OCI-M2 (cell line): Measurements from ENCODE around the gene SF3A2.

Experiments
- DNase-seq: peaks from one replicate; lab custom pipeline; 2025; ENCODE audit not compliant: unreplicated experiment; lab: John Stamatoyannopoulos, UW

The SF3A2 gene

DNA sequence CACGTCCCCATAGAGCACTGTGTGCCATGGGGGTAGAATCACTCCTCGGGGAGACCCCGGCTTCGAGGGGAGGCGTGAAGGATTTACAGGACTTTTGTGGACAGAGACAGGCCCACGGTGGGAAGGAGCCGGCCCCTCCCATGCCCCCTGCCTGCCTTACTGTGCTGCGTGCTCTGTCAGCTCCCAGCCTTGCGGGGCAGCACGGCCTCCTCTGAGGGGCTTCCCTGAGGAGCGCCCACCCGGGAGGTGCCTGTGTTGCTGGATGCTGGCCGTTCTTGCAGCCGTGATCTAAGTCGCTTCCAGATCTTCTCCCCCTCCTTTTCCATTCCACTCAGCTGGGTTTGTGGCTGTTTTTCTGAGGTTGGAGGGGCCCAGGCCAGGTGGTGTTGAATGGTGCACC is 29.6 kb upstream of the SF3A2 start:
- DNase-seq: no peak

DNA sequence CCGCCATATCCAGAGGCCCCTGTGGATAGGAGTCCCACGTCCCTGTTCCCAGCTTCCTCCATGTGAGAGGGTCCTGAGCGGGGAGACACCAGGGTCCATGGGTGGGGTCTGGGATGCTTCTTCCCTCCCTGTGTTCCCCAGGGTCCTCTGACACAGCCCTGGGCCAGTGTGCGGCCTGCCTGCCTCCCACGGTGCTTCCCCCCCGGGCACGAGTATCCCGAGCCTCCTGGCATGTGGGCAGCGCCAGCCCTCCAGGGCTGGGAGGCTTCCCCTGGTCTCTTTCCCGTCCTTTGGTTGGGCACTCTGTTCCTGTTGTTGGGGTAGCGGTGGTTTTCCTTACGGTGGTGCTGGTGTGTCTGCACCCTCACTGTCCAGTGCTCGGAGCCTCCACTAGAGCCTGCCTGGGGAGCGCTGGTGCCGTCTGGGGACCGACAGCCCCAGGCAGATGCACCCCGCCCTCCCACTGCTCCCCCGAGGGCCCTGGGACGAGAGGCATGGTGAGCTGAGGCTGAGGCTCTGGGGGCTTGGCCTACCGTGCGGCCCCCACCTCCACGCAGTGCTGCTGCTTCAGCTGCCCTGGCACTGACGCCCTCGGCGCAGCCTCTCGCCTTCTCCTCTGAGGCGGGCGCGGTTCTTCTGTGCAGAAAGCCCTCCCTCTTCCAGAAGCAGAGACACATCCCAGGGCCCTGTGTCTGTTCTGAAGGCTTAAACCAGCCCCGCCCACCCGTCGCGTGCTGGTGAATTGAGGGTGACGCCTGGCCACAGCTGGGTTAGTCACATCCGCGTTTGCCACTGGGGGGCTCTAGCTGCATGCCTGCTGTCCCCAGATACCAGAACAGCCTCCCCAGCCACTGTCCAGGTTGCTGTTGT is 28.4 kb upstream of the SF3A2 start:
- DNase-seq: no peak

DNA sequence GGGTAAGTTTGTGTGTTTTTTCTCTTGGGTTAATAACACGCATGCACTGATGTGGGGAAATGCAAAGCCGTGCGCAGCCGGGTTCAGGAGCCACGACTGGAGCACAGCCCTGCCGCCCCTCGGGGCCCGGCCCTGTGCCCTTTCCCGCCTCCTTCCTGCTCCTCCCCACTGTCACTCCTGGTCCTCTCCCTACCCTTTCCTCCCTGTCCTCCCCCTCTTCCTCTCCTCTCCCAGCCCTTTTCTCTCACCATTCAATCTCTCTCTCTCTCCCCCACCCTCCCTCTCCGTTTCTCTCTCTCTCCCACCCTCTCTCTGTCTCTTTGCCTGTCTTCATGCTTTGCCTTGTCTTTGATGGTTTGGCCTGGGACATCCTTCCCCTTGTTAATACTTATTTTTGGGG is 27.6 kb upstream of the SF3A2 start:
- no peak for DNase-seq

DNA sequence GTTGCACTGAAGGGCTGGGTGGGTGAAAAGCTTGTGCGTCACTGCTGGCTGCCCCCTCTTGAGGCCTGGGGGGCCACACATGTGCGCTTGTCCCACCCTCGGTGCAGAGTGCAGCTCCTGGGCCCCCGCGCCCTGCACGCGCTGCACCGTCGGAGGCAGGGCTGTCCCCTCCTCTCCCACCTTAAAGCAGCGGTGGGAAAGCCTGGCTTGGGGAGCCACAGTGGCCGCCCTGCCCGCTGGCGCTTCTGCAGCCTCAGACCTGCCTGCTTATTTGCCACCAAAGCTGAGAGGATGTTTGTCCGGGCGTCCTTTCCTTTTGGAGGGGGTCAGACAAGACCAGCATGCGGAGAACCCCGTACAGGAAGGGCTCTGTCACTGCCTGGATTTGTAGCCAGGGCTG is 27.2 kb upstream of the SF3A2 start:
- DNase-seq: no peak

DNA sequence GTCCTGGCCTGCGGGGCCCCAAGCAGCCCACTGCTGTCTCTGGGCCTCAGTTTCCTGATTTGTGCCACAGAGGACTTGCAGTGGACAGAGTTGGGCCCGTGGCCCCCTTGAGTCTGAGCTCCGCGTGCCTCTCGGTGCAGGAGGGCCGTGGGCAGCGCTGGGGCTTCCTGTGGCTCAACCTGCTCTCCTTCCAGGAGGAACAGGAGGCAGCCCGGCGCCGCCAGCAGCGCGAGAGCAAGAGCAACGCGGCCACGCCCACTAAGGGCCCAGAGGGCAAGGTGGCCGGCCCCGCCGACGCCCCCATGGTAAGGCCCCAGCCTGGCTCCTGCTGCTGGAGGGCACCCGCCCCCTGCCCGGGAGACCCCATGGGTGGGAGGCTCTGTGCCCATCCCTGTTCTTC is 26.4 kb upstream of the SF3A2 start:
- DNase-seq: no peak

DNA sequence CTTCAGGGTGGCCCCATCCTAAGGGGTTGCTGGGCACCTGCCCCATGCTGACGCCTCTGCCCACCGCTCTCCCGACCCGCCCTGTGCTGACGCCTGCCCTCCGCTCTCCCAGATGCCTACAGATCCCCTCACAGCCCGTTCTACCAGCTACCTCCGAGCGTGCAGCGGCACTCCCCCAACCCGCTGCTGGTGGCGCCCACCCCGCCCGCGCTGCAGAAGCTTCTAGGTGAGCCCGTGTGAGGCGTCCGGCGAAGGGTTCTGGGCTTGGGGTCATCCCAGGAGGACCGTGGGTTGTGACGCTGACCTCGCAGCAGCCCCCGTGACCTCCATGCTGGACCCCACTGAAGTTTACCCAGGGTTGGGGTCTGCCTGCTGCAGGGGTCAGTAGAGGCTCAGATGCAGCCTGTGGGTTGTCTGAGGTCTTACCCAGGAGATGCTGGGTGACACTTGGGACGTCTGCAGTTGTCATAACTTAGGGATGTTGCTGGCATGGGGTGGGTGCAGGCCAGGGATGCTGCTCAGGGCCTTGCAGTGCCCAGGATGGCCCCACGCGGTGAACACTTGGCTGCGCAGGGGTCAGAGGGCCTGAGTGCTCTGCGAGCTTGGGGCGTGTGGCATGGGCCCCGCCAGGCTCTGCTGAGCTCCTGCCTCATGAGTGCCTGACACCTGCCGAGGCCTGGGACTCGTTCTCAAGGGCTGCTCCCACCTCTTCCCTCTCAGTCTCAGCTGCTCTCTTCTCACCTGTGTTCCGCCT is 25.5 kb upstream of the SF3A2 start:
- DNase-seq: no peak

DNA sequence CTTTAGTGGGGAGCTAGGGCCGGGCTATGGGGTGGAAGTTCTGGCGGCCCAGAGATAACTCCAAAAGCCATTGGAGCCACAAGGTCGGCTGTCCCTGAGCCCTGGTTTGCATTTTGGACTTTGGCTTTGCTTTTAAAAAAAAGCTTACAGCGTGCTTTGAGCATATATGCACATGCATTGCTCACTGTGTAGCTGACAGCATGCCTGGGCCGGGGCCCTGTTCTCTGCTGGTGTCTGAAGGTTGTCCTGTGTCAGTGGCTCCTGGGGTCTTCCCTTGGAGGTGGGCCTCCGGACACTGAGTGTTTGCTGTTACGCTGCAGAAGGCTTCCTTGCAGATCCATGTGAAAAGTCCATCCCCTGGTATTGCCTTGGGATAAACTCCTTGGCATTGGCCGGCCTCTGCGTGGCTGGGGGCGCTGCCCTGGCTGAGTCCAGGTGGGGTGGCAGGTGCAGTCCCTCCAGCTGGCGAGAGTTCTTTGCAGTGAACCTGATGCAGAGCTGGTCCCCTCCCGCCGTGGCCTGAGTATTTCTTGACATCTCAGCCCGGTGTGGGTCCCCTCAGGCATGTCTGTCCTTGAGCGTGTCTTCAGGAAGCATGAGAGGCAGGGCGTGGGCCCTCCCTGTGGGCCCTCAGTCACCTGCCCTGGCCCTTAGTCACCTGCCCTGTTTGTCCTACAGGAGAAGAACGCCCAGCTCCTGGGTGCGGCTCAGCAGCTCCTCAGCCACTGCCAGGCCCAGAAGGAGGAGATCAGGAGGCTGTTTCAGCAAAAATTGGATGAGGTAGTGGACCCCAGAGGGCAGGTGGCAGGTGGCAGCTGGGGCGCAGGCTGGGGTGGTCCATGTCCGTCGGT is 23.5 kb upstream of the SF3A2 start:
- DNase-seq: no peak

DNA sequence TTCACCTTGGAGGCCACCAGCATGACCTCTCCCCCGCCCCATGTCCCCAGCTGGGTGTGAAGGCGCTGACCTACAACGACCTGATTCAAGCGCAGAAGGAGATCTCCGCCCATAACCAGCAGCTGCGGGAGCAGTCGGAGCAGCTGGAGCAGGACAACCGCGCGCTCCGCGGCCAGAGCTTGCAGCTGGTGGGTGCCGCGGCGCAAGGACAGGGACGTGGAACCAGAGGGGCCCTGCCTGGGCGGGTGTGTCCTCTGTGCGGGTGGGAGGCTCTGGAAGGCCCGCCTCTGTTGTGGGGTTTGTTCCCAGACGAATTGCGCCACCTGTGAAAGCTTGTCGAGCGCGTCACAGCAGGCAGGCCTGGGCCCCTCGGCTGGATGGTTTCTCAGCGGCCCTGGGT is 22.8 kb upstream of the SF3A2 start:
- no peak for DNase-seq

DNA sequence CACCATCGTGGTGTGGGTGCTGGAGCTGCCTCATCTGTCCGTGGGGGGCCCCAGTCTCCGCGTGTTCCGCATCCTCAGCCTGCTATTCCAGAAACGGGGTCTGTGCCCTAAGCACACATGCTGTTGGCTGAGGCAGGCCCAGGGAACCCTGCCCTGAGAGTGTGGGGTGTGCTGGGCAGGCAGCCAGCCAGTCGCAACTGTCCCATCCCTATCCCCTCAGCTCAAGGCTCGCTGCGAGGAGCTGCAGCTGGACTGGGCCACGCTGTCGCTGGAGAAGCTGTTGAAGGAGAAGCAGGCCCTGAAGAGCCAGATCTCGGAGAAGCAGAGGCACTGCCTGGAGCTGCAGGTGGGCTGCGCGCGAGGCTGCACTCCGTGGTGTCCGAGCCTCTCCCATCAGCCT is 22.4 kb upstream of the SF3A2 start:
- no peak for DNase-seq

DNA sequence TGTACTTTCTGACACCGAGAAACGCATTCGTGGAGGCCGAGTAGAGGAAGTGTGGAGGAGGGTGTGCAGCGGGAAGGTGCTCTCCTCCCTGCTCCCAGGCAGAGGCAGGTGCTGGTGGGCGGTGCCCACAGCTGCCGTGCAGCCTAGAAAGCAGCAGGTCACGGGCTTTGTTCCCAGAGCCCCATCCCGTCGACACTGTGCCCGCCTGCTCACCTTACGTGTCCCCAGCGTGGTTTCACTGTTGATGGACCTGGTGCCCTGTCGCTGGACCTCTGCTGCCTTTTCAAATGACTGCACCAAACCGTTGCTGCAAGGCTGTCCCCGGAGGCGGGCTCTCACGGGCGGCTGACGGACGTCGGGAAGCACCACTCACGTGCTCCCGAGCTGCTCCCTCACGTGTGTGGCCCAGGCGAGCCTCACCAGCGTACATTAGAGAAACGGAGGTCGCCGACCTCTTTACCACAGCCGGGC is 21.3 kb upstream of the SF3A2 start:
- no peak for DNase-seq

DNA sequence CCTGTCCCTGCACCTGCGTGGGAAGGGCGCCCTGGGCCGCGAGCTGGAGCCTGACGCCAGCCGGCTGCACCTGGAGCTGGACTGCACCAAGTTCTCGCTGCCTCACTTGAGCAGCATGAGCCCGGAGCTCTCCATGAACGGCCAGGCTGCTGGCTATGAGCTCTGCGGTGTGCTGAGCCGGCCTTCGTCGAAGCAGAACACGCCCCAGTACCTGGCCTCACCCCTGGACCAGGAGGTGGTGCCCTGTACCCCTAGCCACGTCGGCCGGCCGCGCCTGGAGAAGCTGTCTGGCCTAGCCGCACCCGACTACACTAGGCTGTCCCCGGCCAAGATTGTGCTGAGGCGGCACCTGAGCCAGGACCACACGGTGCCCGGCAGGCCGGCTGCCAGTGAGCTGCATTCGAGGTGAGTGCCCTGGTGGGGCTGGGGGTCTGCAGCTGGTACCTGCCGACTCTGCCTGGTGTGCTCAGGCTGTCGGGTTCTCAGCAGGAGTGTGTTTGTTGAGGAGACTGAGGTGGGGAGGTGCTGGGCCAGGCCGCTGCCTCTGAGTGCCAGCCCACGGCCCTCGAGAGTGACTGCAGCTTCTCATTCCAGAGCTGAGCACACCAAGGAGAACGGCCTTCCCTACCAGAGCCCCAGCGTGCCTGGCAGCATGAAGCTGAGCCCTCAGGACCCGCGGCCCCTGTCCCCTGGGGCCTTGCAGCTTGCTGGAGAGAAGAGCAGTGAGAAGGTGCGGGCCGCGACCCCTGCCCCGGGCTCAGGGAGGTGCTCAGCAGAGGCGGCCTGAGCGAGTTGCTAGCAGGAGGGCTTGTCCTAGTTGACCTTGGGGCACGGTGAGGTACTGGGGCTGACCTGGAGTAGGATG is 20.0 kb upstream of the SF3A2 start:
- no peak for DNase-seq

DNA sequence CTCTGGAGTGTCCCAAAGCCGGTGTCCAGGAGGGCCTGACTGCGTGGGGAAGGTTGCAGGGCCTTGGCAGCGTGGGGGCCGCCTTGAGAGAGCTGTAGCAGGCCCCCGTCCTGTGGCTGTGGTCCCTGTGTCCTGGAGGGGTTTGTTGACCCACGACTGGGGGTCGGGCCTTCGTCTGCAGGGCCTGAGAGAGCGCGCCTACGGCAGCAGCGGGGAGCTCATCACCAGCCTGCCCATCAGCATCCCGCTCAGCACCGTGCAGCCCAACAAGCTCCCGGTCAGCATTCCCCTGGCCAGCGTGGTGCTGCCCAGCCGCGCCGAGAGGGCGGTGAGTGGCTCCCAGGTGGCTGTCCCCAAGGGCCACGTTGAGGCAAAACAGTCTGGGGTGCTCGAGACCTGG is 19.0 kb upstream of the SF3A2 start:
- DNase-seq: no peak

DNA sequence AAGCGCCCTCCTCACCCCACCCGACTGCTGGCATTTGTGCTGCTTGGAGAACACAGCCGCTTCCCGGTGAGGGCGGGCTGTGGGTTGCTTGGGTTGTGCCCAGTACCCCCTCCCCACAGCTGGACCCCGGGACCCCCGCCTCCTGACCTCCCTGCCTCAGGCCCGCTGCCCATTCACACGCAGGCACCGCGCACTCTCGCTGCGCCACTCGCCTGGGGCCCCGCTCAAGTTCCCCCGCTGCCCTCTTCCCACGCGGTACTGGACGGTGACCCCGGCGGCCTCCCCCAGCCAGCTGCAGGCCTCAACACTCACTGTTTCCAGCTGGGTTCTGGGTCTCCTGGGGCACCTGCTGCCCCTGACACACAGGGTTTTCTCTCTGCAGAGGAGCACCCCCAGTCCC is 16.9 kb upstream of the SF3A2 start:
- DNase-seq: no peak

DNA sequence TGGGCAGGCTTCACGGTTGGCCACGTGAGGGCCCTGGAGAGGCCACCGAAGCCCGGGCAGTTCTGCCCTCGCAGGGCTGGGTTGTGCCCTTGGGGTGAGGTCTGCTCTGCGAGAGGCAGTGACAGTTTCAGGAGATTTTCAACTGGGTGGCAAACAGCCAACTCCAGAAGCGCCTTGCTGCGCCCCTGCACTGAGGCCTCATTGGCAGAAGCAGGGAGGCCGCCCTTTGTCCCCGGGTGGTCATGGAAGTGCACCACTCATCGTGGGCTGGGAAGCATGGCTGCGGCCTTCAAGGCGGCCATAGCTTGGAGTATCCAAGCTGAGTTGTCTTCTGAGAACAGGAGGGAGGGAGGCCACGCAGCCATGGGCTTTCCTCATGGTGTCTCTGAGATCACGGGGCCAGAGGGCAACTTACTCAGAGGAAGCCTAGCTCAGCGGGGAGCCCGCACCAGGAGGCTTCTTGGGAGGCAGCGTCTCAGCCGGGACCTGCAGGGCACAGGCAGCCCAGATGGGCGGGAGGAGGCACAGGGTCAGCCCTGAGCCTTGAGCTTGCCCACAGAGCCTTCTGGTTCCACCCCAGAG is 15.3 kb upstream of the SF3A2 start:
- no peak for DNase-seq

DNA sequence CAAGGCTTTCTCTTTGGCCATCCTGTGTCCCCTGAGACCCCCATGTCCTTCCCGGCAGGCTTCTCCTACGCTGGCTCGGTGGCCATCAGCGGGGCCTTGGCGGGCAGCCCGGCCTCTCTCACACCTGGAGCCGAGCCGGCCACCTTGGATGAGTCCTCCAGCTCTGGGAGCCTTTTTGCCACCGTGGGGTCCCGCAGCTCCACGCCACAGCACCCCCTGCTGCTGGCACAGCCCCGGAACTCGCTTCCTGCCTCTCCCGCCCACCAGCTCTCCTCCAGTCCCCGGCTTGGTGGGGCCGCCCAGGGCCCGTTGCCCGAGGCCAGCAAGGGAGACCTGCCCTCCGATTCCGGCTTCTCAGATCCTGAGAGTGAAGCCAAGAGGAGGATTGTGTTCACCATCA is 14.7 kb upstream of the SF3A2 start:
- DNase-seq: no peak

DNA sequence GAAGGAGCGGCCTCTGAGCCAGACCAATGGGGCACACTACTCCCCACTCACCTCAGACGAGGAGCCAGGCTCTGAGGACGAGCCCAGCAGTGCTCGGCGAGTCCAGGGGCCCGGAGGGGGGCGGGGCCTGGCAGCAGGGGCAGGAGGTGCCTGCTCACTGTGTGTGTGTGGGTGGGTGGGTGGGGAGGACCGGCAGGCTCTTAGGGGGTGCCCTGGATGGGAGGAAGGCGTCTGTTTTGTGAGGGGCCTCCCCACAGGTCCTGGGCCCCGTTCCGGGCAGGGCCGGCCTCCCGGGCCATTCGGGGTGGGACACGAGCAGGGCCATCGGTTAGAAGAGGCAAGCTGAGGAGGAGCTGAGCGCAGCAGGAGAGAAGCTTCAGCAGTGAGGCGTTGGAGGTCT is 13.2 kb upstream of the SF3A2 start:
- no peak for DNase-seq

DNA sequence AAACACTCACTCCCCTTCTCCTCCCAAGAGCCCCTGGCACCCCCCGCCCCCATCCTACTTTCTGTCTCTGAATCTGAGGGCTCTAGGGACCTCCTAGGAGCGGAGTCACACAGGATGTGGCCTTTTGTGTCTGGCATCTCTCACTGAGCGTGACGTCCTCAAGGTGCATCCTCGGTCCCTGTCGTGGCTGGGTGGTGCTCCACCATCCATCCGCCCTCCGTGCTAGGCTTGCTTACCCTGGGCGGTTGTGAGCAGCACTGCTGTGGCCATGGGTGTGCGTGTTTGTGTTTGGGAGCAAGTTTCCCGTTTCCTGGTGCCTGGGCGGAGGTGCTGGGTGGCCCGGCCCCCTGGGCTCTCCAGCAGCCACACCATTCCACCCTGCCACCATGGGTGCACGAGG is 12.7 kb upstream of the SF3A2 start:
- no peak for DNase-seq

DNA sequence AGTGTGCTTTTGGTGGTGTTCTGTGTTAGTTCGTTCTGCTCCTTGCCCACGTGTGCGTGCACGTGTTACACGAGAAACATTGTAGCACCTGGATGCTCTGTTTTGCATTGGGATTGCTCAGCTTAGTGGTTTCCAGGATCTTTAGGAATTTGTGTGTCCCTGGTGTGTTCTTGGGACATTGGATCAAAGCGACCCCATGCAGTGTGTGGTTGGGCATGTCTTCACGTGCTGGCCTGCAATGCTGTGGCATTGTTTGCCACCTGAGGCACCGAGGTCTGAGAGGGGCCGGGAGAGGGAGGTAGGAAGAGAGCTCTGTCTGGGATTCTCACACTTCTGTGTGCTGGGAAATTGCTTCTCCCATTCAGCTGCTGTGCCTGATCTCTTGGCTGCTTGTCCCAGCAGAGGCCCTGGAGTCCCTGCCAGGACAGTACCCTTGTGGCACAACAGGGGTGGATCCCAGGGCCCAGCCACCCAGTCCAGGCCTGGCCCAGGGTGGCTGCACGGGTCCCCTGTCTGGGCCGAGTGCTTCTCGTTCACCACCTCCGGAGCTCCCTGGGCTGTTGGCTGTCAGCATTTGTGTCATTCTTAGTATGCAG is 11.8 kb upstream of the SF3A2 start:
- DNase-seq: no peak

DNA sequence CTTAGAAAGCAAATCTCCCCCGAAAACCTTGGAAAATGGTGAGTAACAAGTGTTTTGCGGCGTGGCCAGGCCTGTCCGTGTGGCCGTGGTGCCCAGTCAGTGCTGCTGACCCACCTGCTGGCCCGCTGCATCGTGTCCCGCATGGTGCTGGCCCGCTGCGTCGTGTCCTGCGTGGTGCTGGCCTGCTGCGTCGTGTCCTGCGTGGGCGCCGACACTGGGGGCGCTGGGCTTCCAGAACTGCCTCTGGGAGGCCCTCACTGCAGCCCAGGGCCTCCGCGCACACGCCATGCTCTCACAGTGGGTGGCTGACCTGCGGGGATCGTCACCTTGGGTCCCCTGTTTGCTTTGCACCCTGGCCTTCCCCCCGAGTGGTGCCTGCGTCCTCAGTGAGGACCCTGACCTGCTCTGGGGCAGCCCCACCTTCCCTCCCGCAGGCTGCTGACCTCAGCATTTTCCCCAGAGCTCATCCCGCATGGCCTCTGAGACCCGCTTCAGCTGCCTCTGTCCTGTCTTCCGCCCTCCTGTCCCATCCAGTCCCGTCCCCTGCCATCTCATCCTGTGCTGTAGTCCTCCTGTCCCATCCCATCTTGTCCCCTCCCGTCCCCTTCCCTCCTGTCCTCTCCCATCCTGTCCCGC is 11.1 kb upstream of the SF3A2 start:
- DNase-seq: no peak
